DOHH2 (cell line): Measurements from ENCODE around the gene PAH.

ENCODE experiments used
- CTCF ChIP-seq: fragments of 200-600 bp; sonication (generic); IDR thresholded peaks from one replicate; pipeline ENCODE4 v1.5.1; 2014; ENCODE audit warnings: antibody characterized with exemption, mild to moderate bottlenecking, low read depth, low read length; ENCODE audit not compliant: poor library complexity, severe bottlenecking
- EZH2phosphoT487 ChIP-seq: fragments of 200-600 bp; sonication (generic); IDR thresholded peaks from 2 replicates; pipeline ENCODE4 v1.6.1; 2017; ENCODE audit warnings: borderline replicate concordance, mild to moderate bottlenecking, antibody characterized with exemption, low read length, moderate library complexity, mixed read lengths

DNA sequence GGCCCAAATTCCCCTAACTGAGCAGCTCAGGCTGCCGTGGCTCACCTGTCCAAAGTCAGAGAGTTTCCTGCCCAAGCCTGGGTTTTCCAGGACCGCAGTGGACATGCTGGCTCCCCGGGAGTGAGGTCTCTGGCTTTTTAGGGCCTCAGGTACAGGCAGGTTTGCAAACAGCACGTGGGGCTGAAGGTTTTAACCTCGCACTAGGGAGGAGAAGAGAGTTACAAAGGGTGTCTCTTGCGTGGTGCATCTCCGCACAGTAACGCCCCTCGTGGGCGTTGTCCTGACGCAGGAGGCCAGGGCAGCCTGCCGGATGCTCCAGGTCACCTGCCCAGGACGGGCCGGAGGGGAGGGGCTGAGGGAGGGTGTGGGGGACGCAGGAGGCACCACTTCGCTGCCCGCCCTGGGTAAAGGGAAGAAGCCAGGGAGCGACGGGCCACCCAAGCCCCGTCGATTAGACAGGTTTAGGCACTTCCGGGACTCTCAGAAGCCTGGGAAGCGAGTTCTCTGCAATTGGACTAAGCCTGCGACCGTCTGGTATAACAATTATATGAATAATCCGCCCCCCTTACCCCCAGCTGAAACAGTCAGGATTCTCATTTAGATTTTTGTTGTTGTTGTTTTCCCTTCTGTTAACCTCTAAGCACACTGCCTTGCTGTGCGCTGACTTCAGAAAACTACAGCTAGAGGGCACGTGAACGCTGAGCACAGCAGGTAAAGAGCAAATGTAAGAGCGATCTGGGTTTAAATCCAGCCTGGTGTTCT is at the start of gene PAH:
- TF ChIP-seq CTCF = peak; percentile 45
- no peak for TF ChIP-seq EZH2phosphoT487
